ENCODE data around the gene HOMER1. TPM values are rescaled to one million over a fixed set of nuclear protein-coding genes. Genes with fewer than 3 reads are reported as not detected.

HOMER1 gene
- total RNA-seq, 4 donors from 2014 or later, result 26.1 to 42.9 (median 37.9) TPM

GRCh38 chr5:79407591-79407990 is 106.3 kb downstream of the HOMER1 start:
- intact Hi-C loops (cut with DNase I), result no loop called here
- no peak overlapping the region for H3K27ac ChIP-seq
- H3K4me3 ChIP-seq (replicated peaks in 1 of 3), result no peak overlapping the region
- no peaks in the 10 kb centered on the region for H3K9me3 ChIP-seq
- TF ChIP-seq, protein P1, sequence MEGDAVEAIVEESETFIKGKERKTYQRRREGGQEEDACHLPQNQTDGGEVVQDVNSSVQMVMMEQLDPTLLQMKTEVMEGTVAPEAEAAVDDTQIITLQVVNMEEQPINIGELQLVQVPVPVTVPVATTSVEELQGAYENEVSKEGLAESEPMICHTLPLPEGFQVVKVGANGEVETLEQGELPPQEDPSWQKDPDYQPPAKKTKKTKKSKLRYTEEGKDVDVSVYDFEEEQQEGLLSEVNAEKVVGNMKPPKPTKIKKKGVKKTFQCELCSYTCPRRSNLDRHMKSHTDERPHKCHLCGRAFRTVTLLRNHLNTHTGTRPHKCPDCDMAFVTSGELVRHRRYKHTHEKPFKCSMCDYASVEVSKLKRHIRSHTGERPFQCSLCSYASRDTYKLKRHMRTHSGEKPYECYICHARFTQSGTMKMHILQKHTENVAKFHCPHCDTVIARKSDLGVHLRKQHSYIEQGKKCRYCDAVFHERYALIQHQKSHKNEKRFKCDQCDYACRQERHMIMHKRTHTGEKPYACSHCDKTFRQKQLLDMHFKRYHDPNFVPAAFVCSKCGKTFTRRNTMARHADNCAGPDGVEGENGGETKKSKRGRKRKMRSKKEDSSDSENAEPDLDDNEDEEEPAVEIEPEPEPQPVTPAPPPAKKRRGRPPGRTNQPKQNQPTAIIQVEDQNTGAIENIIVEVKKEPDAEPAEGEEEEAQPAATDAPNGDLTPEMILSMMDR (IDR thresholded peaks at IDR 0.05), result no peak
- no peak for TF ChIP-seq POLR2A (IDR thresholded peaks at IDR 0.05)
- no peaks in the 10 kb centered on the region for H3K36me3 ChIP-seq
- DNase-seq, result no peak
- peaks cover 3 to 5% of the 10 kb centered on the region in 2 donors for H3K4me1 ChIP-seq
- H3K27me3 ChIP-seq, result no peaks in the 10 kb centered on the region
- WGBS, 2 donors, result 96% methylated on average over 1 of the region's 1 CpG

DNA sequence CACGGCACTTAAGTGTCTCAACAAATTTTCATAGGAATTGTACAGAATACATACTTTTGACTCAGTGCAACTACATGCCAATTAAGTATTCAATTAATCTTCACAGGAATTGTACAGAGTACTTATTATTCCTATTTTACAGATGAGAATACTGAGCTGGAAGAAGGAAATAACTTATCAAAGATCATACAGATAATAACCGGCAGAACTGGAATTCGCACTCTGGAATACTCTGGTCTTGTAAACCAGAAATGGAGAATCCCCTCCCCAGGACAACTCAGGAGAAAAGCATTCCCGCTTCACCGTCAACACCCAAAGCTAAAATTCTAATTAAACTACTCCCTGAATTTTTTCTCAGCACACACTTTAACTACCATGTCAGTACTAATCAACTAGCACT is 112.7 kb downstream of the HOMER1 start:
- no peak for TF ChIP-seq POLR2A (IDR thresholded peaks at IDR 0.05)
- TF ChIP-seq, protein P1 (IDR thresholded peaks at IDR 0.05), result no peak
- Histone ChIP-seq H3K27ac (no peak overlapping the region), H3K9me3 (no peaks in the 10 kb centered on the region), H3K4me1 (peaks cover 5 to 10% of the 10 kb centered on the region in 2 donors), H3K36me3 (peaks cover 0 to 3% of the 10 kb centered on the region in 2 donors), H3K27me3 (no peaks in the 10 kb centered on the region), H3K4me3 (replicated peaks in 1 of 3) (no peak overlapping the region)
- WGBS, 2 donors, result 86 to 87% methylated on average over 5 of the region's 5 CpGs
- intact Hi-C loops (cut with DNase I), result no loop called here
- no peak for DNase-seq

- 81 to 87% methylated on average over 1 of the region's 1 CpG for WGBS, 2 donors
- TF ChIP-seq, protein P1 (IDR thresholded peaks at IDR 0.05), result no peak
- TF ChIP-seq POLR2A (IDR thresholded peaks at IDR 0.05), result no peak
- no peak for DNase-seq
- Histone ChIP-seq H3K27ac (no peak overlapping the region), H3K4me3 (replicated peaks in 1 of 3) (no peak overlapping the region), H3K9me3 (no peaks in the 10 kb centered on the region), H3K36me3 (peaks cover 0 to 10% of the 10 kb centered on the region in 2 donors), H3K4me1 (peaks cover 5% of the 10 kb centered on the region in 2 donors), H3K27me3 (no peaks in the 10 kb centered on the region)
- intact Hi-C loops (cut with DNase I), result no loop called here
Measured at GRCh38 chr5:79399046-79399445, 114.9 kb downstream of the HOMER1 start.

- Histone ChIP-seq H3K9me3 (no peaks in the 10 kb centered on the region), H3K27ac (no peak overlapping the region), H3K4me3 (replicated peaks in 1 of 3) (no peak overlapping the region), H3K36me3 (peaks cover 0 to 10% of the 10 kb centered on the region in 2 donors), H3K4me1 (peaks cover 3 to 5% of the 10 kb centered on the region in 2 donors), H3K27me3 (no peaks in the 10 kb centered on the region)
- intact Hi-C loops (cut with DNase I), result no loop called here
- TF ChIP-seq, protein P1 (IDR thresholded peaks at IDR 0.05), result no peak
- no peak for TF ChIP-seq POLR2A (IDR thresholded peaks at IDR 0.05)
- 94 to 95% methylated on average over 1 of the region's 1 CpG for WGBS, 2 donors
- no peak for DNase-seq
Measured at GRCh38 chr5:79397080-79397479, 116.9 kb downstream of the HOMER1 start.

DNA sequence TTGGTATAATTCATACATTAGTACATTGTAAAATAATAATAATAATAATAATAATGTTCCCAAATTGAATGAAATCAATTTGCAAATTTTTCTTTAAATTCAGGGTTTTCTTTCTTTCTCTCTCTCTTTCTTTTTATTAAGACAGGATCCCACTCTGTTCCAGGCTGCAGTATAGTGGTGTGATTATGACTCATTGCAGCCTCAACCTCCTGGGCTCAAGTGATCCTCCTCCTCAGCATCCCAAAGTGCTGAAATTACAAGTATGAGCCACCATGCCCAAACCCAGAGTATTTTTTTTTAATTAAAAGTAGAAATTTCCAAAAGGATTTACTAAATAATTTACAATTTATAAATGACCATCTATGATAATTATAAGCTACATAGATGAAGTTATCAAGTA is 117.7 kb downstream of the HOMER1 start:
- peaks cover 0 to 10% of the 10 kb centered on the region in 2 donors for H3K36me3 ChIP-seq
- H3K4me1 ChIP-seq, result peaks cover 3 to 5% of the 10 kb centered on the region in 2 donors
- H3K27me3 ChIP-seq, result no peaks in the 10 kb centered on the region
- intact Hi-C loops (cut with DNase I), result no loop called here
- no peaks in the 10 kb centered on the region for H3K9me3 ChIP-seq
- DNase-seq, result no peak
- no peak overlapping the region for H3K4me3 ChIP-seq (replicated peaks in 1 of 3)
- no peak overlapping the region for H3K27ac ChIP-seq
- TF ChIP-seq, protein P1 (IDR thresholded peaks at IDR 0.05), result no peak
- TF ChIP-seq POLR2A (IDR thresholded peaks at IDR 0.05), result no peak
